Mucosa of descending colon (tissue), 3 donors: ENCODE data around the gene GFPT2. TPM values are rescaled to one million over a fixed set of nuclear protein-coding genes. Genes with fewer than 3 reads are reported as not detected.

Source experiments
- ATAC-seq: fragments of 200-7000 bp; cut with Tn5 transposase; one replicate; pipeline ENCODE4 v1.9.1; 2020; ENCODE audit warnings: mild to moderate bottlenecking, moderate library complexity
- DNase-seq, 3 donors: peaks; one replicate each; pipeline ENCODE4 v3.0.0-alpha.2; 2020
- H3K36me3 ChIP-seq: fragments of 200-600 bp; one replicate; pipeline ENCODE4 v1.8.0; 2021; ENCODE audit warnings: low read depth, mild to moderate bottlenecking
- H3K4me1 ChIP-seq: fragments of 200-600 bp; one replicate; pipeline ENCODE4 v1.8.0; 2021; ENCODE audit warnings: low read depth, mild to moderate bottlenecking
- H3K4me3 ChIP-seq: fragments of 200-600 bp; one replicate; pipeline ENCODE4 v1.8.0; 2021; ENCODE audit warnings: mild to moderate bottlenecking
- H3K9me3 ChIP-seq: fragments of 200-600 bp; one replicate; pipeline ENCODE4 v1.8.0; 2021; ENCODE audit warnings: mild to moderate bottlenecking
- intact Hi-C, 2 donors: fragments of 100-400 bp; cut with DNase I in 1 of 2; cut with micrococcal nuclease in 1 of 2; formaldehyde crosslinking; loops; one replicate each; pipeline versions ENCODE4 v1.11.0 to v1.11.1; 2022; cut with DNase I, micrococcal nuclease
- total RNA-seq, 3 donors: library from RNA; stranded (reverse); fragmentation: NEBNext Ultra II Directional in 2 of 3; extraction: Animal tissue kit (Norgen Biotek cat#: 25700) in 2 of 3; gene quantifications; one replicate each; pipeline versions ENCODE4 v1.2.1 to v1.2.4, GENCODE V29; 2021 to 2023
- TF ChIP-seq, protein P1 (sequence below): fragments of 200-600 bp; IDR thresholded peaks from one replicate; pipeline ENCODE4 v1.8.0; 2022; ENCODE audit warnings: antibody characterized with exemption, mild to moderate bottlenecking
- donor health status: DM: no; HTN: no; CAD: no; lungs with moderate emphysema.
- donor health status: DM: no; HTN: no; CAD: no.
- donor health status: DM: no; HTN: yes; CAD: no.

The GFPT2 gene
- total RNA-seq, 3 donors from 2014 or later = 1.3 to 17.4 (median 7.9) TPM

DNA sequence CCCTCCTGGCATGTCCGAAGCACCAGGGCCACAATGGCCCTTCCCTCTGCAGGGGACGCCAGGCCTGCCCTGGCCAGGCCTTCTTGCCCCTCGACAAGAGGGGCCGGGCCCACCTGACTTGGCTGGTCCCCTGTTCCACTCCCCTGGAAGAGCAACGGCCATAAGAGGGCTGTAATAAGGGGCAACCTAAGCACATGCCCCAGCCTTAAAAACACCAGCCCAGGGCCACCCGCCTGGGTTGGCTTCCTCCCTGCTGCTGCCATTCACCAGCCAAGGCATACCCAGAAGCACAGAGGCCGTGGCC is 8.5 kb downstream of the GFPT2 start:
- intact Hi-C loops = no loop called here
- Histone ChIP-seq H3K36me3 (no peaks in the 10 kb centered on the region), H3K4me3 (no peak overlapping the region), H3K9me3 (no peaks in the 10 kb centered on the region), H3K4me1 (no peaks in the 10 kb centered on the region)
- no peak for ATAC-seq
- TF ChIP-seq, protein P1, sequence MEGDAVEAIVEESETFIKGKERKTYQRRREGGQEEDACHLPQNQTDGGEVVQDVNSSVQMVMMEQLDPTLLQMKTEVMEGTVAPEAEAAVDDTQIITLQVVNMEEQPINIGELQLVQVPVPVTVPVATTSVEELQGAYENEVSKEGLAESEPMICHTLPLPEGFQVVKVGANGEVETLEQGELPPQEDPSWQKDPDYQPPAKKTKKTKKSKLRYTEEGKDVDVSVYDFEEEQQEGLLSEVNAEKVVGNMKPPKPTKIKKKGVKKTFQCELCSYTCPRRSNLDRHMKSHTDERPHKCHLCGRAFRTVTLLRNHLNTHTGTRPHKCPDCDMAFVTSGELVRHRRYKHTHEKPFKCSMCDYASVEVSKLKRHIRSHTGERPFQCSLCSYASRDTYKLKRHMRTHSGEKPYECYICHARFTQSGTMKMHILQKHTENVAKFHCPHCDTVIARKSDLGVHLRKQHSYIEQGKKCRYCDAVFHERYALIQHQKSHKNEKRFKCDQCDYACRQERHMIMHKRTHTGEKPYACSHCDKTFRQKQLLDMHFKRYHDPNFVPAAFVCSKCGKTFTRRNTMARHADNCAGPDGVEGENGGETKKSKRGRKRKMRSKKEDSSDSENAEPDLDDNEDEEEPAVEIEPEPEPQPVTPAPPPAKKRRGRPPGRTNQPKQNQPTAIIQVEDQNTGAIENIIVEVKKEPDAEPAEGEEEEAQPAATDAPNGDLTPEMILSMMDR = no peak
- peak in 1 of 3 donors; percentile 44 for DNase-seq

DNA sequence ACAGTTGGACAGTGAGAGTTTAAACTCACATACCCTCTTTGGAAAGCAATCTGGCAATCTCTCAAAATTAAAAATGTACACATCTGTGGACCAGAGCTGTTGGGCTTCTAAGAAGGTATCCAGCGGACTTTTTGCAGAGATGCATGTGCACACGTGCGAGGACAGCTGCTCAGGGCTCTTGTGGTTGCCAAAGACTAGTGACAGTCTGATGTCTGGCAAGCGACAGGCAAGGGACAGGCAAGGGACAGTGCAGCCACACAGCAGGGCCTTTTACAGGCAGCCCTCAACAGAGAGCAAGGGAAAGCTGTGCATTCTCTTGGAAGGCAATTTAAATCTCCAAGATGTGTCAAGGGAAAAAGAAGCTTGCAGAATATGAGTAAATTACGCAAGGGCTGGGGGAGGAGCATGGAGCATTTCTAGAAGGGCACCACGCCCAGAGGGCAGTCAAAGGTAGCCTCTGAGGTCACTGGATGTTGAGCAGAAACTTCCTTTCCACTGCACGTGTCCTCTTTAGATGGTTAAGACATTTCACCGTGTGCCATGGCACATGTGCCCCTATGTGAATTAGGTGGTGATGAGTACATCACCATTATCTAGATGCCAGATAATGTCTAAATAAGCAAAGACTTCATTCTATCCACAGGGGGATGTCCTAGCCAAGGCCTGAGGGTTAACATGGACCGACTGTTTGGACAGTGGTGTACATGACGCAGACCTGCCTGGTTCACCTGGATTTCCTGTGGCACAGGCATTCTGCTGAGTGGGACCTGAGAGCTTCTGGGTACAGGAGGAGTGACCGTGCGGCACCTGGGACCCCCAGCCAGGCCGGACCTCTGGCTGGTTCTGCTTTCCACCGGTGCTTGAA is 9.1 kb downstream of the GFPT2 start:
- DNase-seq (peak in 2 of 3 donors; percentile 17 to 36), ATAC-seq (peak; percentile 49)
- intact Hi-C loops = no loop called here
- TF ChIP-seq, protein P1 = no peak
- H3K4me3 ChIP-seq = no peak overlapping the region
- no peaks in the 10 kb centered on the region for H3K36me3 ChIP-seq
- no peaks in the 10 kb centered on the region for H3K4me1 ChIP-seq
- no peaks in the 10 kb centered on the region for H3K9me3 ChIP-seq

DNA sequence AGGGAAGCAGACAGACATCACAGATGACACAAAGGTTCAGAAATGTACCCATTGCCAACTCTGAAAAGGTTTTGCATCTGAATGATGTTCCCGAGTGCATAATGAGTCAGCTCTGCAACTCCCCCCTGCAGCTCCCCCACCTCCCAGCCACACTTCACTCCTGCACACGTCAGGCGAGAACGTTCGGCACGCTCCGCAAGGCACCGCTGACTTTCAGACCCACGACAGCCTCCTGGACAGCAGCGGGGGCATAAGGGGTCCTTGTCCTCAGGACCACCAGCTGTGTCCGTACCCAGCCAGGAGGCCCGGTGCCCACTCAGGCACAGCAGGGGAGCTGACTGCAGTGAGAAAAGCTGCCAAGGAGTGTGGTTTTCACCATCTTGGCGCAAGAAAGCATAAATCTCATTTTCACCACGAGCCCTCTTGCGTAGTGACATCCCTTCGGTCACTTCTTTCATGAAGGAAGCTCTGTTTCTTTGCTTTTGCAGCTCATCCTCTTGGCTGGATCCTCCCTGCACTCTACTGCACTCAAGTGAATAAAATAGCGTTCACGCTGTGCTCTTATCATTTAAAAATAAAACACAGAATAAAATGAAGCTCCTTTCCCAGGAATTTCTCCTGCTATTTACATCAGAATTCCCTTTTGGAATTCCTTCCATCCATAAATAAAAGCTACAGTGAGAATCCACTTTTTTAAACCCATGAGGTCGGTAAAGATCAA is 9.9 kb downstream of the GFPT2 start:
- intact Hi-C loops = no loop called here
- ATAC-seq = no peak

DNA sequence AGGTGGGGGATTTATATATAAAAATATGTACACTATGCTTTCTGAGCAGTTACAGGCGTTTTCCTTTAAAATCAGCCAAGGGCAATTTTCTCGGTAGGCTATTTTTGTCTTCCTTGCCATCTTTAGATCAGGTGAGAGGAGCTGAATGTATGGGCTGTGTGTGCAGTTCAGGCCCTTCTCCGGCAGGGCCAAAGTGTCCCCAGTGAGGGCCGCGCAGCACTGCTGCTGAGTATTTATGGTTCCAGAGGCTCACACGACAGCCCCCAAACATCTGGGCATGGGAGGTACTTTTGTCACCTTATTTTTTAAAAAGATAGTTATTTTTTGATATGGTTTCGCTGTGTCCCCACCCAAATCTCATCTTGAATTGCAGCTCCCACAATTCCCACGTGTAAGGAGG is 11.5 kb downstream of the GFPT2 start:
- Histone ChIP-seq H3K4me3 (no peak overlapping the region), H3K4me1 (no peaks in the 10 kb centered on the region), H3K9me3 (no peaks in the 10 kb centered on the region), H3K36me3 (no peaks in the 10 kb centered on the region)
- TF ChIP-seq, protein P1 = no peak
- ATAC-seq (no peak), DNase-seq (peak in 1 of 3 donors; percentile 13)
- intact Hi-C loops = no loop called here

More for the DNA sequence above, 9.9 kb downstream of the GFPT2 start:
- no peaks in the 10 kb centered on the region for H3K4me1 ChIP-seq
- DNase-seq = peak in 1 of 3 donors; percentile 47
- TF ChIP-seq, protein P1 = no peak
- no peaks in the 10 kb centered on the region for H3K36me3 ChIP-seq
- no peak overlapping the region for H3K4me3 ChIP-seq
- no peaks in the 10 kb centered on the region for H3K9me3 ChIP-seq

DNA sequence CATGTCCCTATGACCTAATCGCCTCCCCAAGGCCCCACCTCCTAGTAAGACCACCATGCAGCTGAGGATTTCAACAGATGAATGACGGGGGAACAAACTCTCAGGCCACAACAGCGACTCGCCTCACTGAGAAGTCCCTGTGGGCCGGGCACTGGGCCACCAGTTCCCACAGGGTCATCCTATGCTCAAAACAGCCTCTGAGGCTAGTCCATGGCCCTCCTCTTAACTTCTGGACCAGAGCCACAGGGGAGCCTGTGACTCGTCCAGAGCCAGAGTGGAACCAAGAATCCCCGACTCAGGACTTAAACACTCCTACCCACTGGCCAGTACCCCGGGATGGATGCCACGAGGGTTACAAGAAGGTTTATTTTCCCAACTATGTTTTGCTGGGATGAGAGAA is 12.3 kb downstream of the GFPT2 start:
- no peaks in the 10 kb centered on the region for H3K9me3 ChIP-seq
- ATAC-seq (no peak), DNase-seq (peak in 1 of 3 donors; percentile 17)
- intact Hi-C loops = no loop called here
- TF ChIP-seq, protein P1 = no peak
- no peaks in the 10 kb centered on the region for H3K36me3 ChIP-seq
- no peak overlapping the region for H3K4me3 ChIP-seq
- H3K4me1 ChIP-seq = no peaks in the 10 kb centered on the region
